Chondrocyte (in vitro differentiated cells): Measurements from ENCODE around the gene IRAK2. TPM values are rescaled to one million over a fixed set of nuclear protein-coding genes. Genes with fewer than 3 reads are reported as not detected.

Experiments used
- DNase-seq: peaks from one replicate; pipeline ENCODE4 v3.0.0; 2021; ENCODE audit warnings: mixed read lengths, low spot score
- H3K27ac Mint-ChIP-seq: one replicate; pipeline ENCODE4 v1.8.0; 2021; ENCODE audit warnings: mild to moderate bottlenecking, moderate library complexity, mixed read lengths; ENCODE audit not compliant: unreplicated experiment
- H3K27me3 Mint-ChIP-seq: 2 replicates; pipeline ENCODE4 v1.8.0; 2021; ENCODE audit warnings: low read depth, mixed read lengths
- H3K36me3 Mint-ChIP-seq: 2 replicates; pipeline ENCODE4 v1.8.0; 2021; ENCODE audit warnings: low read depth, mixed read lengths
- H3K4me1 Mint-ChIP-seq: 2 replicates; pipeline ENCODE4 v1.8.0; 2021; ENCODE audit warnings: low read depth, mild to moderate bottlenecking, mixed read lengths
- H3K4me3 Mint-ChIP-seq: one replicate; pipeline ENCODE4 v1.8.0; 2021; ENCODE audit warnings: mild to moderate bottlenecking, moderate library complexity, mixed read lengths; ENCODE audit not compliant: unreplicated experiment
- H3K9me3 Mint-ChIP-seq: 2 replicates; pipeline ENCODE4 v1.8.0; 2021; ENCODE audit warnings: low read depth, mixed read lengths
- CTCF ChIP-seq: fragments of 200-600 bp; sonication (generic); IDR thresholded peaks from 2 replicates; pipeline ENCODE4 v1.5.0; 2021; ENCODE audit warnings: antibody characterized with exemption, mild to moderate bottlenecking, moderate library complexity
- total RNA-seq: library from RNA; stranded (reverse); gene quantifications from 3 replicates; pipeline ENCODE4 v1.2.1, GENCODE V29; 2021

The IRAK2 gene
- total RNA-seq, 1 donor from 2014 or later = 1.6 TPM

GRCh38 chr3:10248984-10249748 lies 84.4 kb downstream of the IRAK2 start:
- Mint-ChIP-seq H3K9me3 (peaks cover 12% of the 10 kb centered on the region), H3K4me1 (peaks cover 31% of the 10 kb centered on the region), H3K27me3 (no peaks in the 10 kb centered on the region), H3K36me3 (peaks cover 22% of the 10 kb centered on the region), H3K4me3 (peak overlapping the region; percentile 90), H3K27ac (peak overlapping the region; percentile 74)
- TF ChIP-seq CTCF = no peak
- peak; percentile 86 for DNase-seq

DNA sequence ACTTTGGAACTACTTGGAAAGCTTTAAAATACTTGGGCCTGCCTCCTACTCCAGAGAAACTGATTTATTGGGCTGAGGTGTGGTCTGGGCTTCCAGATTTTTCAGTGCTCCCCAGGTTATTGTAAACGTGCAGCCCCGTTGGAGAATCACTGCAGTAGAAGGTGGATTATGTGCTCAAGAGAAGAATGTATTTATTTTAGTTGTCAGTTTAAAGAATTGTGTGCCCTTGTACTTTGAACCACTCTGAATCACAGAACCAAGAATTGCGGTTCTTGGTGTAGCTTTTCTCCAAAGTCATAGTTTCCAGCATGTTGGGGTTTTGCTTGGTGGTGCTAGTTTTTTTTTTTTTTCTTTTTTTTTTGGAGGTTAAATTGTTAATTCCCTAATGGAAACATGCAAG lies 85.1 kb downstream of the IRAK2 start:
- H3K36me3 Mint-ChIP-seq = peaks cover 18% of the 10 kb centered on the region
- H3K4me3 Mint-ChIP-seq = peak overlapping the region; percentile 90
- H3K27ac Mint-ChIP-seq = peak overlapping the region; percentile 74
- H3K27me3 Mint-ChIP-seq = no peaks in the 10 kb centered on the region
- H3K9me3 Mint-ChIP-seq = peaks cover 10% of the 10 kb centered on the region
- TF ChIP-seq CTCF = no peak
- no peak for DNase-seq
- H3K4me1 Mint-ChIP-seq = peaks cover 35% of the 10 kb centered on the region

DNA sequence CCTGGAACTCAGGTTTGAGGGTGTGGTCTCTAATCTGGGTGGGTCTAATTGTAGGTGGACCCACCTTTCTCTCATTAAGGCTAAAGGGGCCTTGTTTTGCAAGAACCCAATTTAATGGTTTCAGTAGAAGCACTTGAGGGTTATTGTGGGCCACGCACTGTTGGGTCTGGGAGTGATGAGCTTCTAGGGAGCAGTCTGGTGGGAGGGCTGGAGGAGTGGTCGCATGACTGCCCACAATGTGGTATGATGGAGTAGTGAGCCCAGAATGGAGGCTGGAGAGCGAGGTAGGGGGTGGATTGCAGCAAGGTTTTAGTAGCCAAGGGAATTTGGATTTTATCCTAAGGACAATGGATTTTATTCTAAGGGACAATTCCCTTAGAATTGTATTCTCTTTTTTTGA lies 86.3 kb downstream of the IRAK2 start:
- H3K4me3 Mint-ChIP-seq = no peak overlapping the region
- H3K27ac Mint-ChIP-seq = peak overlapping the region; percentile 32

GRCh38 chr3:10253731-10254130 lies 89.0 kb downstream of the IRAK2 start:
- Mint-ChIP-seq H3K4me3 (no peak overlapping the region), H3K27ac (no peak overlapping the region)

More for the DNA sequence above, 86.3 kb downstream of the IRAK2 start:
- no peak for TF ChIP-seq CTCF
- peaks cover 35% of the 10 kb centered on the region for H3K4me1 Mint-ChIP-seq
- H3K27me3 Mint-ChIP-seq = no peaks in the 10 kb centered on the region
- H3K9me3 Mint-ChIP-seq = peaks cover 3% of the 10 kb centered on the region
- H3K36me3 Mint-ChIP-seq = peaks cover 20% of the 10 kb centered on the region
- peak; percentile 29 for DNase-seq

DNA sequence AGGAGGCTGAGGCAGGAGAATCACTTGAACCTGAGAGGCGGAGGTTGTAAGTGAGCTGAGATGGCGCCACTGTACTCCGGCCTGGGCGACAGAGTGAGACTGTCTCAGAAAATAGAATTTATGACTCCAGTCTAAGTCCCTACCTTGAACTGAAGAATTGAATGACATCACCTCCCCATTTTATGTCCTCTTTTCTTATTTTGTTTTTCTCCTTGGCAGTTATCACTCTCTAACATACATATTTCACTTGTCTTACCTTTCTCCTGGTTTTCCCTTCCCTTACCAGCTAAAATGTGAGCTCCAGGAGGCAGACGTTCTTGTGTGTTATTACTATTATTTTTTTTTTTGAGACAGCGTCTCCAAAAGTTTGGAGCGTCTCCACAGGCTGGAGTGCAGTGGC lies 91.1 kb downstream of the IRAK2 start:
- no peaks in the 10 kb centered on the region for H3K9me3 Mint-ChIP-seq
- TF ChIP-seq CTCF = no peak
- peak; percentile 9 for DNase-seq
- no peaks in the 10 kb centered on the region for H3K27me3 Mint-ChIP-seq
- H3K36me3 Mint-ChIP-seq = peaks cover 32% of the 10 kb centered on the region
- peaks cover 13% of the 10 kb centered on the region for H3K4me1 Mint-ChIP-seq
- H3K4me3 Mint-ChIP-seq = no peak overlapping the region
- no peak overlapping the region for H3K27ac Mint-ChIP-seq

More at GRCh38 chr3:10253731-10254130, 89.0 kb downstream of the IRAK2 start:
- no peaks in the 10 kb centered on the region for H3K27me3 Mint-ChIP-seq
- H3K4me1 Mint-ChIP-seq = peaks cover 29% of the 10 kb centered on the region
- peaks cover 23% of the 10 kb centered on the region for H3K36me3 Mint-ChIP-seq
- H3K9me3 Mint-ChIP-seq = no peaks in the 10 kb centered on the region
- DNase-seq = peak; percentile 42
- no peak for TF ChIP-seq CTCF
